GM23338 (cell line): ENCODE results near the gene LYG2. TPM values are rescaled to one million over a fixed set of nuclear protein-coding genes. Genes with fewer than 3 reads are reported as not detected.

Experiments used
- ATAC-seq: fragments of 200-7000 bp; cut with Tn5 transposase; 3 replicates; pipeline ENCODE4 v1.9.1; 2020
- DNase-seq: peaks from one replicate; pipeline ENCODE4 v3.0.0-alpha.2; 2015; ENCODE audit warnings: low spot score
- H2AFZ ChIP-seq: fragments of 200-600 bp; sonication (generic); 2 replicates; pipeline ENCODE4 v1.8.0; 2016; ENCODE audit warnings: antibody characterized with exemption, mild to moderate bottlenecking, moderate library complexity
- H3F3A ChIP-seq: fragments of 200-600 bp; sonication (generic); replicated peaks from 2 replicates; pipeline ENCODE4 v1.8.0; 2017; ENCODE audit warnings: antibody characterized with exemption, mixed run types, low read depth
- H3K27ac ChIP-seq: fragments of 200-600 bp; sonication (generic); 2 replicates; pipeline ENCODE4 v1.6.1; 2016; ENCODE audit warnings: low read depth
- H3K27me3 ChIP-seq: fragments of 200-600 bp; sonication (generic); 2 replicates; pipeline ENCODE4 v1.8.0; 2016; ENCODE audit warnings: mild to moderate bottlenecking, mixed run types, moderate library complexity; ENCODE audit not compliant: insufficient read depth
- H3K36me3 ChIP-seq: fragments of 200-600 bp; sonication (generic); 2 replicates; pipeline ENCODE4 v1.8.0; 2016; ENCODE audit warnings: mild to moderate bottlenecking; ENCODE audit not compliant: insufficient read depth
- H3K4me1 ChIP-seq: fragments of 200-600 bp; sonication (generic); 2 replicates; pipeline ENCODE4 v1.8.0; 2016; ENCODE audit warnings: mild to moderate bottlenecking, moderate library complexity; ENCODE audit not compliant: insufficient read depth
- H3K4me2 ChIP-seq: fragments of 200-600 bp; sonication (generic); 2 replicates; pipeline ENCODE4 v1.7.1; 2017; ENCODE audit warnings: mixed run types
- H3K4me3 ChIP-seq: fragments of 200-600 bp; sonication (generic); 2 replicates; pipeline ENCODE4 v1.6.1; 2016; ENCODE audit warnings: mixed run types
- H3K79me2 ChIP-seq: fragments of 200-600 bp; sonication (generic); replicated peaks from 2 replicates; pipeline ENCODE4 v1.8.0; 2017; ENCODE audit warnings: mild to moderate bottlenecking; ENCODE audit not compliant: insufficient read depth
- H3K9me2 ChIP-seq: fragments of 200-600 bp; sonication (generic); 2 replicates; pipeline ENCODE4 v1.8.0; 2017; ENCODE audit not compliant: insufficient read depth
- H4K20me1 ChIP-seq: fragments of 200-600 bp; sonication (generic); replicated peaks from 2 replicates; pipeline ENCODE4 v1.8.0; 2017; ENCODE audit warnings: mild to moderate bottlenecking; ENCODE audit not compliant: insufficient read depth
- H3K27ac Mint-ChIP-seq: 2 replicates; pipeline ENCODE4 v1.8.0; 2020; ENCODE audit warnings: inconsistent platforms, mild to moderate bottlenecking, moderate library complexity, mixed read lengths
- H3K27me3 Mint-ChIP-seq: 3 replicates; pipeline ENCODE4 v1.8.0; 2022; ENCODE audit warnings: low read depth, mild to moderate bottlenecking, moderate library complexity, mixed read lengths, inconsistent platforms; ENCODE audit not compliant: insufficient read depth, poor library complexity
- H3K36me3 Mint-ChIP-seq: 3 replicates; pipeline ENCODE4 v1.8.0; 2021; ENCODE audit warnings: low read depth, mild to moderate bottlenecking, inconsistent platforms, moderate library complexity, mixed read lengths
- H3K4me1 Mint-ChIP-seq: 3 replicates; pipeline ENCODE4 v1.8.0; 2020; ENCODE audit warnings: mild to moderate bottlenecking, inconsistent platforms, mixed read lengths
- H3K4me3 Mint-ChIP-seq: 3 replicates; pipeline ENCODE4 v1.8.0; 2021; ENCODE audit warnings: moderate library complexity, mild to moderate bottlenecking, inconsistent platforms, mixed read lengths
- H3K9me3 Mint-ChIP-seq: 3 replicates; pipeline ENCODE4 v1.8.0; 2020; ENCODE audit warnings: moderate library complexity, mild to moderate bottlenecking, inconsistent platforms, mixed read lengths
- CREB1 ChIP-seq: fragments of 250-450 bp; sonication (Bioruptor Pico); IDR thresholded peaks from 2 replicates; pipeline ENCODE4 v1.5.0; 2020; ENCODE audit warnings: low read depth, mild to moderate bottlenecking, moderate library complexity
- CTCF ChIP-seq, 2 experiments: fragments of 200-600 bp in 1 of 2; sonication (generic) in 1 of 2; conservative IDR thresholded peaks; 2 replicates each; pipeline versions ENCODE4 v1.5.1 to v1.6.1; 2016 to 2017; ENCODE audit warnings: antibody characterized with exemption in 2 of 2, low read depth in 2 of 2, mild to moderate bottlenecking in 2 of 2, moderate library complexity in 1 of 2
- EZH2 ChIP-seq: fragments of 200-600 bp; sonication (generic); IDR thresholded peaks from one replicate; pipeline ENCODE4 v1.8.0; 2017; ENCODE audit warnings: antibody characterized with exemption, mild to moderate bottlenecking, low read depth; ENCODE audit not compliant: unreplicated experiment
- EZH2phosphoT487 ChIP-seq: fragments of 200-600 bp; sonication (generic); IDR thresholded peaks from one replicate; pipeline ENCODE4 v1.8.1; 2018; ENCODE audit warnings: antibody characterized with exemption; ENCODE audit not compliant: unreplicated experiment
- JUNB ChIP-seq: IDR thresholded peaks from one replicate; pipeline ENCODE4 v1.6.1; 2016; ENCODE audit warnings: antibody characterized with exemption; ENCODE audit not compliant: unreplicated experiment
- NANOG ChIP-seq: IDR thresholded peaks from 2 replicates; pipeline ENCODE4 v1.6.1; 2016; ENCODE audit warnings: antibody characterized with exemption, borderline replicate concordance
- POLR2AphosphoS5 ChIP-seq: IDR thresholded peaks from 2 replicates; pipeline ENCODE4 v1.6.1; 2016; ENCODE audit warnings: antibody characterized with exemption, low read depth
- REST ChIP-seq: IDR thresholded peaks from one replicate; pipeline ENCODE4 v1.6.1; 2018; ENCODE audit warnings: antibody characterized with exemption; ENCODE audit not compliant: unreplicated experiment
- STAT1 ChIP-seq: IDR thresholded peaks from one replicate; pipeline ENCODE4 v1.6.1; 2016; ENCODE audit warnings: antibody characterized with exemption; ENCODE audit not compliant: unreplicated experiment
- ZNF114 ChIP-seq: fragments of 250-450 bp; sonication (Bioruptor Pico); IDR thresholded peaks from 2 replicates; pipeline ENCODE4 v1.5.0; 2020; ENCODE audit warnings: mild to moderate bottlenecking, moderate library complexity
- ZNF331 ChIP-seq: fragments of 250-450 bp; sonication (Bioruptor Pico); IDR thresholded peaks from 2 replicates; pipeline ENCODE4 v1.5.0; 2020; ENCODE audit warnings: low read depth, mild to moderate bottlenecking, moderate library complexity
- ZNF462 ChIP-seq: fragments of 250-450 bp; sonication (Bioruptor Pico); IDR thresholded peaks from 2 replicates; pipeline ENCODE4 v1.5.0; 2020; ENCODE audit warnings: mild to moderate bottlenecking, moderate library complexity
- polyA plus RNA-seq: library from polyadenylated mRNA; unstranded; fragments of >200 nt; fragmentation: Nextera tagmentation; extraction: Ambion mirVana; gene quantifications from 2 replicates; pipeline ENCODE4 v1.2.1, GENCODE V29; 2016
- total RNA-seq: library from RNA; depleted of rRNA; stranded (reverse); fragments of >200 nt; shearing (Covaris generic); gene quantifications from 2 replicates; pipeline ENCODE4 v1.2.3, GENCODE V29; 2014
- TF ChIP-seq, protein P1 (sequence below): IDR thresholded peaks from 2 replicates; pipeline ENCODE4 v1.6.1; 2016; ENCODE audit warnings: antibody characterized with exemption

The LYG2 gene
- total and polyA plus RNA-seq, 2 experiments from 2014 or later, result 0.99 TPM; not detected in 1

- TF ChIP-seq ZNF331 (CRISPR knock-in tag), result no peak
- TF ChIP-seq EZH2phosphoT487, result no peak
Measured at GRCh38 chr2:99275882-99276281, 20.4 kb upstream of the LYG2 start (continued).

GRCh38 chr2:99261242-99261641 lies 5.8 kb upstream of the LYG2 start:
- Histone ChIP-seq H3K36me3 (no peaks in the 10 kb centered on the region), H3K9me2 (no peaks in the 10 kb centered on the region), H3K27ac (no peak overlapping the region), H2AFZ (no peak overlapping the region), H4K20me1 (no peaks in the 10 kb centered on the region), H3K4me1 (no peaks in the 10 kb centered on the region), H3K4me2 (no peak overlapping the region), H3F3A (no peaks in the 10 kb centered on the region), H3K27me3 (no peaks in the 10 kb centered on the region), H3K4me3 (no peak overlapping the region), H3K79me2 (no peaks in the 10 kb centered on the region)
- ATAC-seq (no peak), DNase-seq (no peak)
- Mint-ChIP-seq H3K9me3 (no peaks in the 10 kb centered on the region; the same call in 1 of the 3 replicates), H3K4me3 (no peak overlapping the region), H3K27ac (no peak overlapping the region), H3K36me3 (no peaks in the 10 kb centered on the region; the same call in 2 of the 3 replicates), H3K4me1 (no peaks in the 10 kb centered on the region; the same call in 2 of the 3 replicates), H3K27me3 (peaks cover 3% of the 10 kb centered on the region)
- TF ChIP-seq REST, result no peak
- TF ChIP-seq NANOG, result no peak
- no peak for TF ChIP-seq EZH2
- TF ChIP-seq, protein P1, sequence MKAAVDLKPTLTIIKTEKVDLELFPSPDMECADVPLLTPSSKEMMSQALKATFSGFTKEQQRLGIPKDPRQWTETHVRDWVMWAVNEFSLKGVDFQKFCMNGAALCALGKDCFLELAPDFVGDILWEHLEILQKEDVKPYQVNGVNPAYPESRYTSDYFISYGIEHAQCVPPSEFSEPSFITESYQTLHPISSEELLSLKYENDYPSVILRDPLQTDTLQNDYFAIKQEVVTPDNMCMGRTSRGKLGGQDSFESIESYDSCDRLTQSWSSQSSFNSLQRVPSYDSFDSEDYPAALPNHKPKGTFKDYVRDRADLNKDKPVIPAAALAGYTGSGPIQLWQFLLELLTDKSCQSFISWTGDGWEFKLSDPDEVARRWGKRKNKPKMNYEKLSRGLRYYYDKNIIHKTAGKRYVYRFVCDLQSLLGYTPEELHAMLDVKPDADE, result no peak
- TF ChIP-seq POLR2AphosphoS5, result no peak
- TF ChIP-seq CREB1, result no peak
- no peak for TF ChIP-seq ZNF114 (CRISPR knock-in tag)
- no peak for TF ChIP-seq EZH2phosphoT487
- TF ChIP-seq ZNF331 (CRISPR knock-in tag), result no peak
- no peak for TF ChIP-seq JUNB
- TF ChIP-seq STAT1, result no peak
- TF ChIP-seq ZNF462 (CRISPR knock-in tag), result no peak
- no peak for TF ChIP-seq CTCF (conservative IDR thresholded peaks at IDR 0.05; ENCODE audit: low read depth in 2 of 2)
